GM12878 (cell line): ENCODE measurements around the gene FERMT2.

Experiments
- BRCA1 ChIP-seq: IDR thresholded peaks from 2 replicates; pipeline ENCODE4 v1.6.1; 2011; ENCODE audit warnings: low read depth, low read length, improper control_type of control experiment
- CHD4 ChIP-seq: fragments of 200-600 bp; sonication (generic); IDR thresholded peaks from 2 replicates; pipeline ENCODE4 v1.6.1; 2016; ENCODE audit warnings: mild to moderate bottlenecking
- CTCF ChIP-seq, 3 experiments: IDR thresholded peaks in 2 of 3; conservative IDR thresholded peaks in 1 of 3; 2 replicates each; pipeline ENCODE4 v1.5.1; 2011; ENCODE audit warnings: low read depth in 3 of 3, low read length in 3 of 3, mild to moderate bottlenecking in 3 of 3, control low read depth in 2 of 3, moderate library complexity in 2 of 3, inconsistent platforms in 1 of 3, mixed read lengths in 1 of 3; ENCODE audit not compliant: control insufficient read depth in 2 of 3, insufficient read depth in 1 of 3; ENCODE audit errors: extremely low read depth in 1 of 3
- RAD51 ChIP-seq: fragments of 450-650 bp; IDR thresholded peaks from 2 replicates; pipeline ENCODE4 v1.6.1; 2016; ENCODE audit warnings: moderate library complexity, mild to moderate bottlenecking, inconsistent platforms

GRCh38 chr14:52836063-52836462 is 114.8 kb downstream of the FERMT2 start:
- TF ChIP-seq CTCF (IDR thresholded peaks at IDR 0.05 in 2 of 3, conservative IDR thresholded peaks at IDR 0.05 in 1 of 3; ENCODE audit: control insufficient read depth in 2 of 3, extremely low read depth in 1 of 3, insufficient read depth in 1 of 3, low read depth in 3 of 3, low read length in 3 of 3), result no peak
- TF ChIP-seq BRCA1, result no peak
- no peak for TF ChIP-seq CHD4
- no peak for TF ChIP-seq RAD51
